Keratinocyte (primary cell): ENCODE measurements around the gene ZC3H18. TPM values are rescaled to one million over a fixed set of nuclear protein-coding genes. Genes with fewer than 3 reads are reported as not detected.

ENCODE experiments used
- DNase-seq: peaks from one replicate; pipeline ENCODE4 v3.0.0-alpha.2; 2011; ENCODE audit warnings: low read depth, missing footprints, low spot score
- FAIRE-seq: peaks from 2 replicates; lab custom pipeline; 2011; peaks lifted over from hg19 to GRCh38; lab: Jason Lieb, UNC
- H2AFZ ChIP-seq: 2 replicates; pipeline ENCODE4 v1.6.0; 2012; ENCODE audit warnings: low read length, control low read depth, inconsistent platforms; ENCODE audit not compliant: control insufficient read depth
- H3K27ac ChIP-seq: 2 replicates; pipeline ENCODE4 v1.5.1; 2011; ENCODE audit warnings: low read length; ENCODE audit not compliant: control insufficient read depth, insufficient read depth
- H3K27me3 ChIP-seq: 3 replicates; pipeline ENCODE4 v1.6.0; 2011; ENCODE audit warnings: low read length; ENCODE audit not compliant: control insufficient read depth, insufficient read depth; ENCODE audit errors: extremely low read depth
- H3K36me3 ChIP-seq, 2 experiments: 2 replicates in 1 of 2; 3 replicates in 1 of 2; pipeline ENCODE4 v1.5.1; 2011; ENCODE audit warnings: low read length in 2 of 2, mild to moderate bottlenecking in 1 of 2; ENCODE audit not compliant: control insufficient read depth in 2 of 2, insufficient read depth in 2 of 2; ENCODE audit errors: extremely low read depth in 1 of 2
- H3K4me1 ChIP-seq: 3 replicates; pipeline ENCODE4 v1.5.1; 2011; ENCODE audit warnings: low read length; ENCODE audit not compliant: control insufficient read depth, insufficient read depth; ENCODE audit errors: extremely low read depth
- H3K4me2 ChIP-seq: 3 replicates; pipeline ENCODE4 v1.6.0; 2011; ENCODE audit warnings: low read depth, low read length; ENCODE audit not compliant: control insufficient read depth, insufficient read depth; ENCODE audit errors: extremely low read depth
- H3K4me3 ChIP-seq, 3 experiments: fragments of 200-600 bp in 1 of 3; sonication (generic) in 1 of 3; 2 replicates in 2 of 3; 3 replicates in 1 of 3; pipeline ENCODE4 v1.5.1; 2011 to 2016; ENCODE audit warnings: low read length in 3 of 3, mild to moderate bottlenecking in 3 of 3, control low read depth in 2 of 3, inconsistent platforms in 1 of 3, low read depth in 1 of 3, mixed read lengths in 1 of 3, mixed run types in 1 of 3, moderate library complexity in 1 of 3; ENCODE audit not compliant: control insufficient read depth in 2 of 3, insufficient read depth in 2 of 3; ENCODE audit errors: extremely low read depth in 1 of 3
- H3K79me2 ChIP-seq: 2 replicates; pipeline ENCODE4 v1.6.0; 2012; ENCODE audit warnings: low read length; ENCODE audit not compliant: control insufficient read depth, insufficient read depth
- H3K9ac ChIP-seq: 3 replicates; pipeline ENCODE4 v1.6.0; 2011; ENCODE audit warnings: low read length; ENCODE audit not compliant: control insufficient read depth, insufficient read depth; ENCODE audit errors: extremely low read depth
- H3K9me1 ChIP-seq: 3 replicates; pipeline ENCODE4 v1.6.0; 2011; ENCODE audit warnings: low read length; ENCODE audit not compliant: control insufficient read depth, insufficient read depth; ENCODE audit errors: extremely low read depth
- H3K9me3 ChIP-seq: 2 replicates; pipeline ENCODE4 v1.5.1; 2012; ENCODE audit warnings: low read depth, low read length; ENCODE audit not compliant: control insufficient read depth
- H4K20me1 ChIP-seq: 3 replicates; pipeline ENCODE4 v1.6.0; 2011; ENCODE audit warnings: low read length; ENCODE audit not compliant: control insufficient read depth, insufficient read depth; ENCODE audit errors: extremely low read depth
- EZH2 ChIP-seq: IDR thresholded peaks from one replicate; pipeline ENCODE4 v1.6.1; 2012; ENCODE audit warnings: inconsistent platforms, mild to moderate bottlenecking, low read length, moderate library complexity
- dilution Hi-C: fragments of 300-500 bp; cut with MboI; formaldehyde crosslinking; loops from one replicate; pipeline ENCODE4 v1.7.0; 2020; ENCODE audit warnings: low sequenced_read_pairs; ENCODE audit not compliant: extremely low pct_ligation_motif_present
- polyA plus RNA-seq, 5 experiments: library from polyadenylated mRNA; depleted of rRNA in 3 of 5; stranded (reverse) in 3 of 5; stranded (forward) in 1 of 5; unstranded in 1 of 5; fragments of >200 nt; gene quantifications; 1 replicate in 1 of 5; 2 replicates in 3 of 5; 3 replicates in 1 of 5; pipeline versions ENCODE4 v1.2.1 to v1.2.3, GENCODE V29; 2011 to 2012; ENCODE audit warnings: missing spikeins in 2 of 5, low read depth in 1 of 5, low replicate concordance in 1 of 5
- TF ChIP-seq, protein P1 (sequence below), 3 experiments: IDR thresholded peaks in 1 of 3; conservative IDR thresholded peaks in 1 of 3; optimal IDR thresholded peaks in 1 of 3; 2 replicates in 2 of 3; 3 replicates in 1 of 3; pipeline versions ENCODE3 to v1.5.1; 2011; ENCODE audit warnings: low read length in 3 of 3, mild to moderate bottlenecking in 3 of 3, moderate library complexity in 2 of 3, control low read depth in 1 of 3, inconsistent platforms in 1 of 3; ENCODE audit not compliant: insufficient read depth in 2 of 3; ENCODE audit errors: extremely low read depth in 1 of 3

Gene ZC3H18
- polyA plus RNA-seq, 1 donor (not counting 4 experiments of a cell fraction or from before 2014, with no cell fraction given): 7.5 TPM

DNA sequence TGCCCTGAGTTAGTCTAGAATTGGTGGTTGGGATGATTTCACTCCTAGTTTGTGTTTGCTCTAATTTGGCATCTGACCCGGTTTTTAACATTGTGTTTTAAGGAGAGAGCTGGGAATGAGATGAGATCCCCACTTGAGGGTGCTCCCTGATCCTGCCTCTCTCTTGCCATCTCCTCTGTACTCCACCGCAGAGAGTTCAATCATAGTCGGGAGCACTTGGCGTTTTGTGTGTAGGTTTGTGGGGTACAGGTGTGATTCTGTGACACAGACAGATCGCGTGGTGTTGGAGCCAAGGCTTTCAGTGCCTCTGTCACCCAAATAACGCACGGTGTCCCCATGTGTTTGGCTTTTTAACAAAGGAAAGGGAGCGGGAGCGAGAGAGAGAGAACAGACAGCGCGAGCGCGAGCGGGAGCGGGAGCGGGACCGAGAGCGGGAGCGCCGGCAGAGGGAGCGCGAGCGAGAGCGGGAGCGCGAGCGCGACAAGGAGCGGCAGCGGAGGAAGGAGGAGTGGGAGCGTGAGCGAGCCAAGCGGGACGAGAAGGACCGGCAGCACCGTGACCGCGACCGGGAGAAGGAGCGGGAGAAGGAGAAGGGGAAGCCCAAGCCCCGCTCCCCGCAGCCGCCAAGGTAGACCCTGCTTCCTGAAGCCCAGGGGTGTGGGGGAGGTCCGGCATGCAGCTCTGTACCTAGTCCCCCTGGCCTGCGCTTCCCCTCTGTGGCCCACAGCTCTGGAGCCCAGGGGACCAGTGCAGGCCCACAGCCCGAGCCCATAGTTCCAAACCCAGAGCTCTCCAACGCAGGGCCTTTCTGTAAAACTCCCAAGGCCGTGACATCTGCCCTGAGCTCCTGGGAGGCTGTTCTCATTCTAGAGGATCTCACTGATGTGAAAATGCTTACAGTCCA, 41.0 kb downstream of the ZC3H18 start:
- Histone ChIP-seq H3K9me3 (no peaks in the 10 kb centered on the region), H3K27me3 (no peaks in the 10 kb centered on the region), H3K9ac (no peak overlapping the region), H3K4me3 (no peak overlapping the region), H4K20me1 (peaks cover 3% of the 10 kb centered on the region), H3K79me2 (no peaks in the 10 kb centered on the region), H3K9me1 (no peaks in the 10 kb centered on the region), H3K36me3 (peaks cover 18 to 24% of the 10 kb centered on the region in 2 experiments), H2AFZ (no peak overlapping the region), H3K4me1 (no peaks in the 10 kb centered on the region), H3K27ac (no peak overlapping the region), H3K4me2 (no peak overlapping the region)
- FAIRE-seq: no peak
- DNase-seq: no peak
- TF ChIP-seq, protein P1, sequence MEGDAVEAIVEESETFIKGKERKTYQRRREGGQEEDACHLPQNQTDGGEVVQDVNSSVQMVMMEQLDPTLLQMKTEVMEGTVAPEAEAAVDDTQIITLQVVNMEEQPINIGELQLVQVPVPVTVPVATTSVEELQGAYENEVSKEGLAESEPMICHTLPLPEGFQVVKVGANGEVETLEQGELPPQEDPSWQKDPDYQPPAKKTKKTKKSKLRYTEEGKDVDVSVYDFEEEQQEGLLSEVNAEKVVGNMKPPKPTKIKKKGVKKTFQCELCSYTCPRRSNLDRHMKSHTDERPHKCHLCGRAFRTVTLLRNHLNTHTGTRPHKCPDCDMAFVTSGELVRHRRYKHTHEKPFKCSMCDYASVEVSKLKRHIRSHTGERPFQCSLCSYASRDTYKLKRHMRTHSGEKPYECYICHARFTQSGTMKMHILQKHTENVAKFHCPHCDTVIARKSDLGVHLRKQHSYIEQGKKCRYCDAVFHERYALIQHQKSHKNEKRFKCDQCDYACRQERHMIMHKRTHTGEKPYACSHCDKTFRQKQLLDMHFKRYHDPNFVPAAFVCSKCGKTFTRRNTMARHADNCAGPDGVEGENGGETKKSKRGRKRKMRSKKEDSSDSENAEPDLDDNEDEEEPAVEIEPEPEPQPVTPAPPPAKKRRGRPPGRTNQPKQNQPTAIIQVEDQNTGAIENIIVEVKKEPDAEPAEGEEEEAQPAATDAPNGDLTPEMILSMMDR (optimal IDR thresholded peaks at IDR 0.05 in 1 of 3, IDR thresholded peaks at IDR 0.05 in 1 of 3, conservative IDR thresholded peaks at IDR 0.05 in 1 of 3; ENCODE audit: extremely low read depth in 1 of 3, insufficient read depth in 2 of 3, low read length in 3 of 3): no peak
- no peak for TF ChIP-seq EZH2
- dilution Hi-C loops: no loop called here

DNA sequence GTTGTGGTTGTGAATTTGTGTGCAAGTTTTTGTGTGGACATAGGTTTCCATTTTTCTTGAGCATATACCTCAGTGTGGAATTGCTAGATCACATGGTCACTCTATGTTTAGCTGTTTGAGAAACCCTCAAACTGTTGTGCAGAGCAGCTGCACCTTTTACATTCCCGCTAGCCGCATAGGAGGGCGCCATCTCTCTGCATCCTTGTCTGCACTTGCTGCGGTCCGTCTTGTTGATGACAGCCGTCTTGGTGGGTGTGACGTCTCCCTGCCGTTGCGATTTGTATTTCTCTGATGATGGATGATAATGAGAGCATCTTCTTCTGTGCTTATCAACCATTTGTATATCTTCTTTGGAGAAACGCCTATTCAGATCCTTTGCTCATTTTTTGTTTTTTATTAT, 43.1 kb downstream of the ZC3H18 start:
- no peak for TF ChIP-seq EZH2
- TF ChIP-seq, protein P1 (optimal IDR thresholded peaks at IDR 0.05 in 1 of 3, IDR thresholded peaks at IDR 0.05 in 1 of 3, conservative IDR thresholded peaks at IDR 0.05 in 1 of 3; ENCODE audit: extremely low read depth in 1 of 3, insufficient read depth in 2 of 3, low read length in 3 of 3): peak in 1 of 3 experiments; percentile 6
- H2AFZ ChIP-seq: no peak overlapping the region
- peaks cover 7% of the 10 kb centered on the region for H4K20me1 ChIP-seq
- H3K4me2 ChIP-seq: no peak overlapping the region
- no peaks in the 10 kb centered on the region for H3K4me1 ChIP-seq
- H3K36me3 ChIP-seq: peaks cover 19 to 24% of the 10 kb centered on the region in 2 experiments
- no peak for FAIRE-seq
- dilution Hi-C loops: no loop called here
- H3K9me3 ChIP-seq: no peaks in the 10 kb centered on the region
- H3K27ac ChIP-seq: no peak overlapping the region
- no peaks in the 10 kb centered on the region for H3K79me2 ChIP-seq
- no peak for DNase-seq
- H3K27me3 ChIP-seq: no peaks in the 10 kb centered on the region
- no peak overlapping the region for H3K9ac ChIP-seq
- no peak overlapping the region for H3K4me3 ChIP-seq
- H3K9me1 ChIP-seq: no peaks in the 10 kb centered on the region
